Gastroesophageal sphincter (tissue), 3 donors: ENCODE data around the gene CXCR4.

ENCODE experiments used
- CTCF ChIP-seq, 4 experiments: fragments of 200-600 bp in 2 of 4; fragments of 450-650 bp in 2 of 4; sonication (generic) in 1 of 4; IDR thresholded peaks; one replicate each; pipeline ENCODE4 v1.5.1; 2017 to 2019; ENCODE audit warnings: antibody characterized with exemption in 4 of 4, mild to moderate bottlenecking in 2 of 4, moderate library complexity in 2 of 4
- POLR2A ChIP-seq, 2 donors: fragments of 450-650 bp; IDR thresholded peaks; one replicate each; pipeline ENCODE4 v1.6.1; 2017; ENCODE audit warnings: antibody characterized with exemption in 2 of 2, mild to moderate bottlenecking in 2 of 2, moderate library complexity in 1 of 2

GRCh38 chr2:136126021-136126420, 8.1 kb upstream of the CXCR4 start:
- TF ChIP-seq CTCF (IDR thresholded peaks at IDR 0.05) (no peak), POLR2A (IDR thresholded peaks at IDR 0.05) (no peak)
